Ishikawa (cell line): ENCODE measurements around the gene ATL3.

Source experiments
- CEBPB ChIP-seq: IDR thresholded peaks from 2 replicates; pipeline ENCODE4 v1.6.1; 2012
- CREB1 ChIP-seq: IDR thresholded peaks from 2 replicates; pipeline ENCODE4 v1.6.1; 2012; ENCODE audit warnings: low read depth
- EGR1 ChIP-seq: IDR thresholded peaks from 2 replicates; pipeline ENCODE4 v1.6.1; 2012
- EP300 ChIP-seq: IDR thresholded peaks from 2 replicates; pipeline ENCODE4 v1.6.1; 2012; ENCODE audit warnings: borderline replicate concordance
- FOXM1 ChIP-seq: IDR thresholded peaks from 2 replicates; pipeline ENCODE4 v1.6.1; 2012; ENCODE audit warnings: low read depth, borderline replicate concordance
- NFIC ChIP-seq: IDR thresholded peaks from 2 replicates; pipeline ENCODE4 v1.6.1; 2012
- RAD21 ChIP-seq: IDR thresholded peaks from 2 replicates; pipeline ENCODE4 v1.6.1; 2012; ENCODE audit warnings: low read depth
- TAF1 ChIP-seq: IDR thresholded peaks from 2 replicates; pipeline ENCODE4 v1.6.1; 2012; ENCODE audit warnings: low read depth, mild to moderate bottlenecking
- TCF12 ChIP-seq: IDR thresholded peaks from 2 replicates; pipeline ENCODE4 v1.6.1; 2012; ENCODE audit warnings: low read depth
- TEAD4 ChIP-seq: IDR thresholded peaks from 2 replicates; pipeline ENCODE4 v1.6.1; 2012
- YY1 ChIP-seq: IDR thresholded peaks from 2 replicates; pipeline ENCODE4 v1.6.1; 2012; ENCODE audit warnings: low read depth
- ZBTB7A ChIP-seq: IDR thresholded peaks from 2 replicates; pipeline ENCODE4 v1.6.1; 2012; ENCODE audit warnings: low read depth
- TF ChIP-seq, protein P1 (sequence below): IDR thresholded peaks from 2 replicates; pipeline ENCODE4 v1.6.1; 2012
- TF ChIP-seq, protein P2 (sequence below): IDR thresholded peaks from 2 replicates; pipeline ENCODE4 v1.6.1; 2012
- TF ChIP-seq, protein P3 (sequence below): IDR thresholded peaks from 2 replicates; pipeline ENCODE4 v1.6.1; 2012; ENCODE audit warnings: low read depth, mild to moderate bottlenecking

Gene ATL3

DNA sequence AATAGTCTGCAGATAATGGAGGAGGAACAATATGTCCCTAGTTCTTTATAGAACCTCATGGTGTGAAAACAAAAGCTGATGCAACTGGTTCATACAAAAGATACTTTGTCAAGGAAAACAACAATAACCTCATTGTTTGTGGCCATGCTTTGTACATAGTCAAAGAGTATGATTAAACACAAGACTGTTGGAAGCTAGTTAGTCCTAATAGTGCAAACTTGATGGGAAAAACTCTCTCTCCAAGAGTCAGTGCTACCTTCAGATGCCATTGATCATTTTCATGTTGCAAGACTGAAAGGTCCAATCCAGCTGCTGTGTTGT lies 87.9 kb downstream of the ATL3 start:
- TF ChIP-seq, protein P1, sequence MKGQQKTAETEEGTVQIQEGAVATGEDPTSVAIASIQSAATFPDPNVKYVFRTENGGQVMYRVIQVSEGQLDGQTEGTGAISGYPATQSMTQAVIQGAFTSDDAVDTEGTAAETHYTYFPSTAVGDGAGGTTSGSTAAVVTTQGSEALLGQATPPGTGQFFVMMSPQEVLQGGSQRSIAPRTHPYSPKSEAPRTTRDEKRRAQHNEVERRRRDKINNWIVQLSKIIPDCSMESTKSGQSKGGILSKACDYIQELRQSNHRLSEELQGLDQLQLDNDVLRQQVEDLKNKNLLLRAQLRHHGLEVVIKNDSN = no peak
- no peak for TF ChIP-seq TCF12
- TF ChIP-seq YY1 = no peak
- no peak for TF ChIP-seq CREB1
- TF ChIP-seq EP300 = no peak

DNA sequence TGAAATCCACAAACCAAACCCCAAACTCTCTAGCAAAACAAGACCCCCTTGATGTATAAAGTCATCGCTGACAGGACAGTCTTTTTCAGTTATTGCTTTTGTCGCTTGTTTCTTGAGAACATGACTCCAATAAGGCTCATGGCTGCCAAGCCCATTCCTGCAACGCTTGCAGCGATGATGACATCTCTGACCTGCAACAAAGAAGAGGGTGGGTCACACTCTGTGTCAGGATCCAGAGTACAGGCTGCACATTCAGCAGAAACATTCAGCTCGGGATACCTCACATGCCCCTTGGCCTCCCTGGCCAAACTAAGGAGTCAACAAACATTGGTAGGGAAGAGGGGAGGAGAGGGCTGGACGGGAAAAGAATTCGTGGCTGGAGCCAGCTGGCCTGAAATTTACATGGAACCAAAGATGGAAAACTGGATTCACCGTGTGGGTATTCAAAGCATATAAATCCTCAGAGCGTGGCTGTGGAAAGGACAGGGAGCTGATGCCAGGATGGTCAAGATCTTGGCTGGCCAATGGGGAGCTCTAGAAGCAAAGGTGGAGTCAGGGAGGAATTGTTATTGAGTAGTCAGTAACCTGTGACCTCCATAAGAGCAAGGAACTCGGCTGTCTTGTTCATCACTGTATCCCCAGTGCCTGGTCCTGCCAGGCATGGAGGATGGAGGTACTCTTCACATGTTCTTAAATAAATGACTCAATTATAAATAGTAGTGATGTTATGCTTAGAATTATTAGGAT lies 96.1 kb downstream of the ATL3 start:
- no peak for TF ChIP-seq CEBPB
- TF ChIP-seq CREB1 = no peak
- TF ChIP-seq RAD21 = no peak
- no peak for TF ChIP-seq ZBTB7A
- no peak for TF ChIP-seq NFIC
- TF ChIP-seq, protein P2, sequence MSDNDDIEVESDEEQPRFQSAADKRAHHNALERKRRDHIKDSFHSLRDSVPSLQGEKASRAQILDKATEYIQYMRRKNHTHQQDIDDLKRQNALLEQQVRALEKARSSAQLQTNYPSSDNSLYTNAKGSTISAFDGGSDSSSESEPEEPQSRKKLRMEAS = no peak
- TF ChIP-seq TAF1 = no peak
- no peak for TF ChIP-seq EP300
- TF ChIP-seq TEAD4 = no peak
- TF ChIP-seq, protein P1 = no peak
- TF ChIP-seq TCF12 = no peak
- no peak for TF ChIP-seq FOXM1
- no peak for TF ChIP-seq EGR1
- TF ChIP-seq, protein P3, sequence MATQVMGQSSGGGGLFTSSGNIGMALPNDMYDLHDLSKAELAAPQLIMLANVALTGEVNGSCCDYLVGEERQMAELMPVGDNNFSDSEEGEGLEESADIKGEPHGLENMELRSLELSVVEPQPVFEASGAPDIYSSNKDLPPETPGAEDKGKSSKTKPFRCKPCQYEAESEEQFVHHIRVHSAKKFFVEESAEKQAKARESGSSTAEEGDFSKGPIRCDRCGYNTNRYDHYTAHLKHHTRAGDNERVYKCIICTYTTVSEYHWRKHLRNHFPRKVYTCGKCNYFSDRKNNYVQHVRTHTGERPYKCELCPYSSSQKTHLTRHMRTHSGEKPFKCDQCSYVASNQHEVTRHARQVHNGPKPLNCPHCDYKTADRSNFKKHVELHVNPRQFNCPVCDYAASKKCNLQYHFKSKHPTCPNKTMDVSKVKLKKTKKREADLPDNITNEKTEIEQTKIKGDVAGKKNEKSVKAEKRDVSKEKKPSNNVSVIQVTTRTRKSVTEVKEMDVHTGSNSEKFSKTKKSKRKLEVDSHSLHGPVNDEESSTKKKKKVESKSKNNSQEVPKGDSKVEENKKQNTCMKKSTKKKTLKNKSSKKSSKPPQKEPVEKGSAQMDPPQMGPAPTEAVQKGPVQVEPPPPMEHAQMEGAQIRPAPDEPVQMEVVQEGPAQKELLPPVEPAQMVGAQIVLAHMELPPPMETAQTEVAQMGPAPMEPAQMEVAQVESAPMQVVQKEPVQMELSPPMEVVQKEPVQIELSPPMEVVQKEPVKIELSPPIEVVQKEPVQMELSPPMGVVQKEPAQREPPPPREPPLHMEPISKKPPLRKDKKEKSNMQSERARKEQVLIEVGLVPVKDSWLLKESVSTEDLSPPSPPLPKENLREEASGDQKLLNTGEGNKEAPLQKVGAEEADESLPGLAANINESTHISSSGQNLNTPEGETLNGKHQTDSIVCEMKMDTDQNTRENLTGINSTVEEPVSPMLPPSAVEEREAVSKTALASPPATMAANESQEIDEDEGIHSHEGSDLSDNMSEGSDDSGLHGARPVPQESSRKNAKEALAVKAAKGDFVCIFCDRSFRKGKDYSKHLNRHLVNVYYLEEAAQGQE = no peak
- TF ChIP-seq YY1 = no peak
